ENCODE measurements around the gene GNPTG.
"Not testable (repeated sequence)": the region's sequence is repeated elsewhere in the genome, so short reads cannot be mapped to it uniquely, and the experiment has no call there.

GNPTG gene

DNA sequence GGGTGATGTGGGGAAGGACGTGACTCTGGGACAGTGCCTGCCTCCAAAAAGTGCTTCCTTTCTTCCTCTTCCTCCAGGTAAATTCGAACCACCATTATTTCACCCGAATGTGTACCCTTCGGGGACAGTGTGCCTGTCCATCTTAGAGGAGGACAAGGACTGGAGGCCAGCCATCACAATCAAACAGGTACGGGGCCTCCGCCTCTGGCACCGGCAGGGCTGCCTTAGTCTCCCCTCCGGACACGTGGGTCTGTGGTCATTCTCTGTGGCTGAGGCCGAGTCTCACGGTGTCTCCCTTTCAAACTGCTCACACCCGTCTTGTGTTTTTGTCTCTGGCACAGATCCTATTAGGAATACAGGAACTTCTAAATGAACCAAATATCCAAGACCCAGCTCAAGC is 31.6 kb upstream of the GNPTG start:
- DNase-seq, result no peak

- no peak for DNase-seq
These were observed 31.0 kb upstream of the GNPTG start for GRCh38 chr16:1320658-1321240.

- DNase-seq, result no peak
These were observed 29.3 kb upstream of the GNPTG start for GRCh38 chr16:1322407-1322806.

GRCh38 chr16:1323296-1324239 is 28.2 kb upstream of the GNPTG start:
- no peak for DNase-seq

DNA sequence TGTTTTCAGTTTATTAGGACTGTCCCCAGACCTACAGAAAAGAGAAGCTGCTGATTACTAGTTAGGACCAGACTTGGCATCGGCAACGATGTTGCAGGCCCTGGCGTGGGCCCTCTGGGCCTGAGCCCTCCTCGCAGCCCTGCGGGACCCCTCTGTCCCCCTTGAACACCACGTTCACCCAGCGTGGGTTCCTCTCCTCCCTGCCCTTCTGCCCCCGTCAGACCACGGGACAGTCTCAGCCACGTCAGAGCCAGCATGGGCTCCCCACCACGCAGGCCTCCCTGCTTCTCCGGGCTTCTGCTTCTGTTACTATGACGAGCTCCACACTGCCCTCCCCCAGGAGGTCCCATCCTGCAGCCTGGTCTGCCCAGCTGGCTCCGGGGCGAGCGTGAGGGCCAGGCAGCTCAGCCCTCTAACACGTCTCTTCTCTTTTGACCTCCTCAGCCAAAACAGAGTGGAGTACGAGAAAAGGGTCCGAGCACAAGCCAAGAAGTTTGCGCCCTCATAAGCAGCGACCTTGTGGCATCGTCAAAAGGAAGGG is 27.4 kb upstream of the GNPTG start:
- no peak for DNase-seq

DNA sequence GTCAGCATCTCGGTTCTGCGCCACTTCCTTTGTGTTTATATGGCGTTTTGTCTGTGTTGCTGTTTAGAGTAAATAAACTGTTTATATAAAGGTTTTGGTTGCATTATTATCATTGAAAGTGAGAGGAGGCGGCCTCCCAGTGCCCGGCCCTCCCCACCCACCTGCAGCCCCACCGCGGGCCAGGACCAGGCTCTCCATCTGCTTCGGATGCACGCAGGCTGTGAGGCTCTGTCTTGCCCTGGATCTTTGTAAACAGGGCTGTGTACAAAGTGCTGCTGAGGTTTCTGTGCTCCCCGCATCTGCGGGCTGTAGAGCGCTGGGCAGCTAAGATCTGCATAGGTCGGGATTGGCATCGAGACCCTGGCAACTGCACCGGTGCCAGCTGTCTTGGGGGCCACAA is 26.5 kb upstream of the GNPTG start:
- DNase-seq, result no peak

DNA sequence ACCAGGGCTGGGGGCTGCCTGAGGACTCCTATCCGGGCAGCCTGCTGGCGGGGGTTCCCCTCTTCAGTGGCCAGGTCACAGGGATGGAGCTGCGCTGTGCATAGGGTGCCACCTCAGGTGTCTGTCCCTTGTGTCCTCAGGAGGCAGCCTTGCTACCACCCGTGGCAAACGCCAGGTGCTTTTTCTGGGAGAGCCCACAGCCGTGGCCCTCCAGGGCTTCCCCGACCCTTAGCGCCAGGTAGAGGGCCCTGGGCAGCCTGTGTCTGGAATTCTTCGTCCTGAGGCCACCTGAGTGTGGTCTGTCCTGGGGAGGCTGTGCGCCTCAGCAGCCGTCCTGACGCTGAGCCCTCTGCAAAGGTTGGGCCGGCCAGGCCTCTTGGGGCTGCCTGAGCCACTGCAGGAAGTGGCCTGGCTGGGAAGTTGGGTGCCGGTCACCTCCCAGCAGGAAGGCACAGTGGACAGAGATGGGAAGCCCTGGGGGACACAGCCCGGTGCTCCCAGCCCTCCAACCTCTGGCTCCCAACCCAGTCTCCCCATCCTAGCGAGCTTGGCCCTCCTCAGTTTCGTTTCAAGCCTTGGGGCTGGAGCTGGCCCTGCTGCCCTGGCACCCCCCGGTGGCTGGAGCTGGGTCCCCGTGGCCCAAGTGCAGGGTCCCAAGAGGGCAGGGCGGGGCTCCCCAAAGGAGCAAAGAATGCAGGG is 25.9 kb upstream of the GNPTG start:
- no peak for DNase-seq

DNA sequence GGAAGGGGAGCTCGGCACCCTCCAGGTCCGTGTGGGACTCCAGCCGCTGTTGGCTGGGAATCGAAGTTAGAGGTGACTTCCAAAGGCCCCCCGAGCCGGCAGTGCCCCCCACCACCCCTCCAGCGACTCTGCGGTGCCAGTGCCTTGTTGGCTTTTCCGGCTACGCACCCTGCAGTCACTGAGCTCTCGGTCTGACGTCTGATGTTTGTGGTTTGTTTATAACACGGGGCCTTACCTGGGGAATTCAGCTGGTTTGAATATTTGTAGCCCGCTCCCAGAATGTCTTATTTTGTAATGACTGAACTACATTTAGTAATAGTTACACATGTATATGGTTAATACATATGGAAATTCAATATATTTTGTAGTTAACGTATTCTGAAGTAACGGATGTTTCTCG is 25.3 kb upstream of the GNPTG start:
- no peak for DNase-seq

- DNase-seq, result no peak
These were observed 24.6 kb upstream of the GNPTG start for GRCh38 chr16:1326946-1327618.

GRCh38 chr16:1327619-1327947 is 24.1 kb upstream of the GNPTG start:
- no peak for DNase-seq

- DNase-seq, result not testable (repeated sequence)
These were observed 23.6 kb upstream of the GNPTG start for GRCh38 chr16:1328136-1328535.

GRCh38 chr16:1328961-1329360 is 22.8 kb upstream of the GNPTG start:
- not testable (repeated sequence) for DNase-seq

DNA sequence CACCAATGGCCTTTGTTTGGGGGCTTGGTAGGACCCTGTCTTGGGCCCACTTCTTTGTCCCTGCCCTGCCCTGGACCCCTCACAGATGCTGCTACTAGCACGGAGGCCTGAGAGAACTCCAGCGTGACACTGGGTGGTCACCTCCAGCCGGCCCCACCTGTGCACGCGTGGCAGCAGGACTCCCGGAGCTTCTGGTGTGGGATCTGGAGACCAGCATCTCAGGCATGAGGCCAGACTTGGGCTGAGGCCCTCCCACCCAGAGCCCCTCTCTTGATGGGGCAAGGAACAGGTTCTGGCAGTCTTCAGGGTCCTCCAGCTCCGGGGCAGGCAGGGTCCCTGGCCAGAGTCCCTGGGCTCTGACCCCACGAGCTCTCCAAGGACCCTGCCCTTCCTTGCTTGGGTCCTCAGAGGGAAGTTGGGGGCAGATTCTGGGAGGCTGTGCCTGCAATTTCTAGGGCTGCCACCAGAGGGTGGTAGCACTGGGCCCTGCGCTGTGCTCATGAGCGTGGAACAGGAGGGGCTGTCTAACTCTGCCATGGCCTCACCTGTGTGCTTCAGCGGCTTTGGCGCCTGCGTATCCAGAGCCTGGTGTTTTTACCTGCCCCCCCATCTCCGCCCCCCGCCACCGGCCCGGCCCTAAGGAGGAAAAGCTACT is 21.3 kb upstream of the GNPTG start:
- no peak for DNase-seq

DNA sequence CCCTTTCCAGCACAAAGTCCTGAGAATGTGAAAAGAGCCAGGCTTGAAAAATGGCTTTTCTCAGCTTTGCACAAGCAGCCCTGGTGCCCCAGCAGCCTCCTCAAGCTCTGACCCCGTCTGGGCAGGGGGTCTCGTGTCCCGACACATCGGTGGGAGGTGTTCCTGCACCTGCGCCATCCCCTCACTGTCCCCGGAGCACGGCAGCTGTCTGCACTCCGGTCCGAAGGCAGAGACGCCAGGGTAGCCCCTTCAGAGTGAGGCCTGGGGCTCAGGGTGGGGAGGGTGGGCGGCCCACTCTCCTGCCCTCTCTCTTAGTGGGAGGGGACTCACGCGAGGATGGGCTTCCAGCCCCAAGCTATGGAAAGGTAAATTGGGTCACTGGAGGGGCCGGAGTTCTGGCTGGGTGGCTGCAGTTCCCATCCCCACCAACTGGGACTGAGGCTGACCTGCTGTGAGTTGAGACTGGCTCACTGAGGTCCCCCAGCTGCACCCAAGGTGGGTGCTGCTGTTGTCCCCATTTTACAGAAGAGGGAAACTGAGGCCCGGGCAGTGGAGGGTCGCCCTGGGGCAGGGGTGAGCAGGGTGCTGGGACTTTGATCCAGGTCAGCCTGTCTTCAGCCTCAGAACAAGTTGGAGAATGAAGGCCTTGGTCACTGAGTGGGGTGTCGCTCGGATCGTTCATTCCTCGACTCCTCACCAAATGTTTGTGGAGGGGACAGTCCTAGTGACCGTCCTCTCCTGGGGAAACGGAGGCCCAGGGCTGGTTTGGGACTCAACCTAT is 20.6 kb upstream of the GNPTG start:
- DNase-seq, result no peak

DNA sequence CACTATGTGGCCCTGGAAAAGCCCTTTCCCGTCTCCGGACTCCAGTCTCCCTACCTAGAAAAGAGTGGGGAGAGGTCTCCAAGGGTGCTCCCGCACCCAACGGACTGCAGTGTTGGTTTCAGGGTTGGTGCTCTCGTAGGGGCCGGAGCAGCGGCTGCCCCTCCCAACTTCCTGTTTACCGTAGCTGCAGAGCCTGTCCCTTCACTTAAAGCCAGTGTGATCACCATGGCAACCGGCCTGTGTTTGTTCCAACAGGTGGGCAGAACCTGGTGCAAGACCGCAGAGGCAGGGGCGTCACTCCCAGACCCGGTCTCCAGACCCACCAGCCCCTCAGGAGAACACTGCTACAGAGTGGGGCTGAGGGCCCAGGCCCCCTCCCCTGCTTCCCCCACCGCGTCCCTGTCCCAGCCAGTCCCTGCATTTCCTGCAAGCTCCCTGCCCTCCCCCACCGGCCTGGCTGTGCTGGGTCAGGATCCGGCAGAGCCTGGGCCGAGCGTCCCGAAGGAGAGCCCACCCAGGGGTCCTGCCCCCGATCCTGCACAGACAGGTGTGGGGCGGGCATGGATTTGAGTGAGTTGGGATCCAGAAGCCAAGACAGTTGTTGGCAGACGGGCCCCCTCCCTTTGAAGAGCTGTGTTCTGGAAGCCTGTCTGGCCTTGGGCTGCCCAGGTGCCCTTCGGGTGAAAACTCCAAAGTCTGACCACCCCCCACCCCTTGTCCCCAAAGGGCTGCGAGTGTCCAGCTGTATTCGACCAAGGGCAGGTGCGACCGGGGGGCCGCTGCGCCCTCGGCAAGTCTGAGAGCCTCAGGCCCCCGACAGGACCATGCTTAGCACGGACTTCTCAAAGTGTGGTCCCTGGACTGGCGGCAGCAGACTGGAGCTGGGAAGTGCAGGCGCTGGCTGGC is 19.8 kb upstream of the GNPTG start:
- no peak for DNase-seq

- DNase-seq, result no peak
These were observed 19.0 kb upstream of the GNPTG start for GRCh38 chr16:1332618-1333148.

GRCh38 chr16:1333149-1333812 is 18.4 kb upstream of the GNPTG start, which contains the start of gene BAIAP3:
TSS of gene BAIAP3 (plus strand) at chr16:1333645. CDS start at chr16:1338550, 4,905 bp downstream.
- DNase-seq, result no peak

GRCh38 chr16:1333854-1334700 is 17.7 kb upstream of the GNPTG start:
- DNase-seq, result no peak

GRCh38 chr16:1334739-1335138 is 17.0 kb upstream of the GNPTG start:
- no peak for DNase-seq
